Activated naive CD4-positive, alpha-beta T cell treated with Interleukin-2 at 50 U/mL for 16 hours (primary cell): ENCODE data around the gene DAB1.

ENCODE experiments used
- DNase-seq: peaks from one replicate; pipeline ENCODE4 v3.0.0-alpha.2; 2020

The DAB1 gene

DNA sequence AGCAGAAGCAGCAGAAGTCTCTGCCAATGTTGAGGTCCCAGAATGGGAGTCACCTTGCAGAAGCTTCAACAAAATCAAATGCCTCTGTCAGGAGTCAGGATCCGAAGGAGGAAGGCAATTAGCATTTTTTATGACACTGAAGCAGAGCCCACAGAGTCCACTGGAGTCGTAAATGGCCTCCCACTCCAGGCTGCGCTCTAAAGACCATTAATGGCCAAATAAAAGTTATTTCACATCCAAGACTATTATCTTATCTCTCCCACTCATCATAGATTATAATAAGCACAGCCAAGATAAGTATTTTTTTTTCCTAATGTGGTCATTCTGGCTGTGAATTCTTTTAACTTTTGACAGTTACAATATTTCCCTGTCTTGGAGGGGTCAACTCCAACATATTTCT, 267.0 kb downstream of the DAB1 start:
- DNase-seq: no peak

DNA sequence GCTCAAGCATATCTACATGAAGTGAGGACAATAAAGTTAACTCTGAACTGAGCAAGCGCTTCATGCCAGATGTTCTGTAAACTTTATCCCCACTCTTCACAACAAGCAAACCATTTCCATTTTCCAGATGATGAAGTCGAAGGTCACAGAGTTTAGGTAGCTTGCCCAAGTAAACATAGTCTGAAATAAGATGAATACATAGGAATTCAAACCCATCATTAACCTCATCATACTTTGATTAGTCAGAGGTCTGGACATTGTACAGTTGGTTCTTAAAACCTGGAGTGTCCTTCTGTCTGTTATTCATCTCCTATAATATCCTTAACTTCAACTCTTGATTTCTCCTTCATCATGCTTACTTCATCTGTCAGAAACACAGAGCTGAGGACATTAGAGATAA, 277.8 kb downstream of the DAB1 start:
- DNase-seq: no peak

- DNase-seq: no peak
Measured at GRCh38 chr1:57142999-57143398, 280.9 kb downstream of the DAB1 start.

- no peak for DNase-seq
Measured at GRCh38 chr1:57142169-57142568, 281.7 kb downstream of the DAB1 start.

GRCh38 chr1:57138432-57139078, 285.3 kb downstream of the DAB1 start:
- DNase-seq: no peak

GRCh38 chr1:57137980-57138379, 285.9 kb downstream of the DAB1 start:
- no peak for DNase-seq

- DNase-seq: no peak
Measured at GRCh38 chr1:57134803-57135202, 289.1 kb downstream of the DAB1 start.

DNA sequence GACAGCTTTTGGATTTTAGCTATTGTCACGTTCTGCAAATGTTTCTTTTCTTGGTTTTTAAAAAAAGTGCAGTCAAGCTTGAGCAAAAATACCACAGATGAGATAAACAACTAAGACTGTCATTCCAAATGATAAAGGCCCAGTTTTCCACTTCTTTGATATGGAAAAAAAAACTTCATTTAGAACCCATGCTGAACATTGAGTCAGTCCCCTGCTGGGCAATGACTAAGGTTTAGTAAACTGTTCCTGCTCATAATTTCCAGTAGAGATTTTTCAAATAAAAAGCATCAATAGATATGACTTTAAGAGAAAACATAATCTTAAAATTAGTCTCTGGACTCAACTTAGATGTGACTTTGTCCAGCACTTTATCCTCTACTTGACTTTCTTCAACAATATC, 290.2 kb downstream of the DAB1 start:
- DNase-seq: no peak

DNA sequence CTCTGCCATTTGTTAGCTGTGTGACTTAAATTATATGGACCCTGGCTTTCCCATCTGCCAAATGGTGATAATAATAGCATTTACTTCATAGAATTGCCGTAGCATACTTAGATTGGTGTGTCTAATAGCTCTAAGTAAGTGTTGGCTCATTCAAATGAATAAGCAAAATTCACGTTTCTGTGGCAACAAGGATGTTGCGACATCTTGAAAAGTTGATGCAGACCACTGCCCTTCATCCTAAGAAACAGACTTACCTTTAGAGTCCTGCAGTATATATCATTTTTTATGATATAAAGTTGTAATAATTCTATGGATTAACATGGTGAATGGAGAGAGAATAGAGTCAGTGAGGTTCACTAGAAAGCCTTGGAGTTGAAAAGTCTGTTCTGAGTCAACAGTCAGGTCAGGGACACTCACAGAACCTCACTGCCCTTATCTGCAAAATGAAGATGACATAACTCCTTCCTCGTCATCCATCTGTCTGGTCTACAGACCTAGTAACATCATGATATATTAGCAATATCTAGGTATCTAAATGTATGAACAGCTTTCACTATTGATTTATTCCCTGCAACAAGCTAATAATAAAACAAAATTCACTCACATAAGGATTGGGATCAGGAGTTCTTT, 290.8 kb downstream of the DAB1 start:
- no peak for DNase-seq

DNA sequence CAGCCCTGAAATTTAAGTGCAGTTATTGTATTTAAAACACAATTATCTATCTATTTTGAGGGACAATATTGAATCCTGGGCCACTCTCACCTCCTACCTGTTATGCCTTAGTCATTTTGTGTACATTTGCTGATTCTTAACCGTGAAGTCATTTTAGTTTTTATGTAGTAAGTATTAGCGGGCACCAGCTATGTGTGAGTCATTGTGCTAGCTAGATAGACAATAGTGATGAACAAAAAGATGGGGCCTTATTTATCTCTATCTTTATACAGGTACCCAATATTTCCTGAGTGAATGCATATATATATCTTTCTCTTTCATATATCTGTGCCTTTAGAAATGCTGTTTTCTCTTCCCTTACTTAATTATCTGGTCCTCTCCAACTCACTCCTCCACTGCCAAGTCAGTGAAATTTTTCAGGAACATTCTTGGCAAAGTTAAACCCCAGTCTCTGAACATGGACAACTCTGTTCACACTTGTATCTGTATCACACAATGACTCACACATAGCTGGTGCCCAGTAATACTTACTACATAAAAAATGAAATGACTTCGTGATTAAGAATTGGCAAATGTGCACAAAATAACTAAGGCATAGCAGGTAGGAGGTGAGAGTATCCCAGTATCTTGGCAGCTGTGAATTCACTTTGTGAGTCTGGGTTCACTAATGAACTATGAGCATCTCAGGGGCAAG, 292.0 kb downstream of the DAB1 start:
- no peak for DNase-seq

DNA sequence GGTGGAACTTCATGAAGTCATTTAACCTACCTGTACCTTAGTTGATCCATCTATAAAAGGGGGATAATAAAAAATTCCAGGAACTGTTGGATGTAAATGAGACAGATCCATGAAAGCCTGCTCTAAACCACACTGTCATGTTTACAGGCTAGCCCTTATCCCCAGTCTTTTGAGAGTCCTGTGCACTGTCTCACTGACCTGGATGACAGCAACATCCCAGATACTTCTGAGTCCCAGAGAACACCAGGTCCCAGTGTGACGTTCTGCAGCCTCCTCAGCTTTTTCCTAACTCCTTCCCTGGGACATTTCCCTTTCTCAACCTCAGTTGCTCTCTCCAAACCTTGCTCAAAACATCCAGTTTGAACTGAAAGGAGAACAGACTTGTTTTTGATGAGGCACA, 292.6 kb downstream of the DAB1 start:
- DNase-seq: no peak

GRCh38 chr1:57129865-57130264, 294.0 kb downstream of the DAB1 start:
- no peak for DNase-seq

- DNase-seq: no peak
Measured at GRCh38 chr1:57127976-57128375, 295.9 kb downstream of the DAB1 start.

DNA sequence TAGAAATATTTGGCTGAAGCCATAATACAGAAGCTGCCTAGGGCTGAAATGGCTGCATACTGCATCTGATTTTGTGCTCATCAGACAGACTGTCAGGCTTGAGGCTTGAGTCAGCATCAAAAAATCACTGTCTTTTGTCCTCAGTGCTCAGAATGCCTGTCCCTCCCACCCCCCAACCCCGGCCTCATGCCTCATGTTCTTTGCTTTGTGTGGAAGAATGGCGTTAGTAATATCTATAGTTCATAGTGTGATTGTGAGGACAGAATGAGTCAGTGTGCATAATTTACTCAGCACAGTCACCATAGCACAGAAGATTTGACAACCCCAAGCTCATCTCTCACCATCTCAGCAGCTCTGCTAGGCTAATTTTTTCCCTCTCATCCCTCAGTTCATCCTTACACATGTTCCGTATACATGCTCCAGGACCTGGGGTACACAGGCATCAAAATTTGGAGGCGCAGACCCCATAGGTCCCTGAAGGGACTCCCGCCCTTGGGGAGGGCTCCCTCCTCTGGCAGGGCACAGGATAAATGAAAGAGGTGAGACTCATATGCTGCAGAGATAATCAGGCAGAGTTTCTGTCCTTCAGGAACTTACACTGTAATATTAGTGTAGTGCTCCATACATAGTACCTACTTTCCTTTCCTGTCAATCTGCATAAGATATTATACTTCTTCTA, 299.0 kb downstream of the DAB1 start:
- DNase-seq: no peak

DNA sequence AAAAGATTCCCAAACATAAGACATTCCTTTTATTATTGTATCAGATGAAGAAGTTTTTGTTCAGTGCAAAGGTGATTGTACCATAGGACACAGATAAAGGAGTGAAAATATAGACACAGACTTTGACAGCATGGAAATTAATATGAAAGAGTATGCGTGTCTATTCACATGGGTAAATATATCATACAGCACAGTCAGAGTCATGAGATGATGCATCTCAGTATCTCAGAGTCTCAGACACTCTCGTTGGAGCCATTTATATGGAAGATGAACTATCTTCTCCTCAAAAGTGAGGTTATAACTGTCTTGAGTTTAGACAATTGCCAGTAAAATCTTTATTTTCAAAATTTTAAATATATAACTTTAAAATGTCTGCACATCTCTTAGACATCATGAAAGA, 299.7 kb downstream of the DAB1 start:
- DNase-seq: no peak

- DNase-seq: no peak
Measured at GRCh38 chr1:57122031-57122430, 301.8 kb downstream of the DAB1 start.

DNA sequence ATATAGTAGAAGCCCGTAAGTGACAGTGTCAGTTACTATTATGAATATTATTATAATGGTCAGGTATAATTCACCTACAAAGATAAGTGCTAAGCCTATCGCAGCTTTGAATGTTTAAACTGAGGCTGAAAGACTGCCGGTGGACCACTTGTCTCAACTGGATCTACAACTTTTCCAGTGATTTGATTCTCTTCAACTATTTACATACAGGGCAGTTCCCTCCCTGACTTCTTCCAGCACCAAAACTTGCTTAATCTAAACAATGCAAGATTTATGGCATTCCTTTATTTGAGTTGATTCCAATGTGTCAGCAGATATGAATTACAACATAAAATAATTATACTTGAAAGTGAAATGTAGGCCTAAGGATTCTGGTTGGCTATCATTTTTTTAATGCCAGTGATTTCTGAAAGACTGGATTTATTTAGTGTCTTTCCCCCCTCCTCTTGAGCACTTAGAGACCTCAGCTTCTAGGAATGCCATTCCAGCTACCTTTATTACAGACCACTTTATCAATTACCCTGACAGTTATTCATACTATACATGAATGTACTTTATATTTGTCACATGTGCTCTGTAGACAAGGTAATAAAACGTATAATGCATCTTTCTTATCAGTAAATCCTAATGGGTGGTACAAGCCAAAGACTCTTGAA, 304.8 kb downstream of the DAB1 start:
- DNase-seq: no peak

GRCh38 chr1:57117753-57118152, 306.1 kb downstream of the DAB1 start:
- DNase-seq: no peak

DNA sequence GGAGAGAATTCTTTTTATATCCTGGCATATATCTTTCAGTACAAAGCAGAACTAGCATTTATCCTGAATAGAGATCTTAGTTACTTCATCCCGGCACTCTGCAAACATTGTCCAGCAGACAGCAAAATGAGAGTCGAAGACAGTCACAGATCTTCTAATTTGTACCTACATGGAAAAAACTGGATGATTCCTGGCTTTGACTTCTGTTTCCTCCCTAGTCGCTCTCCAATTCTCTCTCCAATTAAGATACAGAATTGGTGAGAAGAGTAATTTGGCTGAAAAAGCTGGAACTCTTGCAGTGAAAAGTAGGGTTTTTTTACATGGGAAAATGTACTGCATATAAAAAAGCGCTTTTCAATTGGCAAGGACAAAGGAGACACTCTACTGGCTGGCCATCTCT, 307.0 kb downstream of the DAB1 start:
- DNase-seq: no peak

GRCh38 chr1:57115030-57115614, 308.7 kb downstream of the DAB1 start:
- DNase-seq: no peak

DNA sequence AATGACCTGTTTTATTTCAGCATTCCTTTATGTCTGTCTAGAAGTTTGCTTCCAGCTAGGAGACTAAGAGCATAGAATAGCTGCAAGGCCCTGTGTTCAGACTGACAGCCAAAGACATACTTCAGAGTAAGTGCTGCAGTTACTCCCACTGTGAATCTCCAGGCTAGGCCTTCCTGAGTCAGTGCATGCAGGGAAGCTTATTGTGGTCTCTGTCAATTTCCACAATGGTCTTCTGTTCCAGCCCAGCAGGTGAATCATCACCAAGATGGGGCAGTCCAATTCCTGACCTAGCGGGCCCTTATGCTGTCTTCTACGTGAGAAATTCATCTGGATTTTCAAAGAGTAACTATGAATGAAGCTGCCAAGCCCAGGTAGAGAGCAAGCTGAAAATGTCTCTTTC, 311.7 kb downstream of the DAB1 start:
- no peak for DNase-seq

- no peak for DNase-seq
Measured at GRCh38 chr1:57111175-57111574, 312.7 kb downstream of the DAB1 start.

DNA sequence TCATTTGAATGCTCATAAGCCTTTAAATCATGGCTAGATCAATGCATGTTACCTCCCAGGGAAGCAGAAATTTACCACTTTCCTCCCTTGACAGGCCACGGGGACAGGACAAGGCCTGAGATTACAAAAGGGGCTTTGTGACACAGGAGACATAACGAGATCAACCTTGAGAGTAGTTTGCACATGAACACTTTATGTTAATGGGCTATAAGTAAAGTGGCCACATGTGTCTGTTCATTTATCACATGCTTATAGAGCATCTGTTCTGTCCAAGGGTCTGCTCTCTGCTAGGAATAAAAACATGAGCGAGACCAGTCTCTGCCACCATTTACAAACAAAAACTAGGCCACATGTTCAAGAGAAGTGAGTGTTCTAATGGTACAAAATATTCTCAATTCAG, 314.0 kb downstream of the DAB1 start:
- DNase-seq: no peak
